Tibial artery (tissue), 4 donors: ENCODE results near the gene KLRC2.
A peak's percentile ranks its signal among the peaks of the same experiment; 100 is the strongest.
"Not testable (repeated sequence)": the region's sequence is repeated elsewhere in the genome, so short reads cannot be mapped to it uniquely, and the experiment has no call there.

Source experiments
- DNase-seq, 2 donors: peaks; one replicate each; pipeline ENCODE4 v3.0.0-alpha.2; 2019
- H3K27ac ChIP-seq, 2 donors: fragments of 200-600 bp; sonication (generic) in 1 of 2; 1 replicate in 1 of 2; 2 replicates in 1 of 2; pipeline ENCODE4 v1.5.1; 2018 to 2019; ENCODE audit warnings: mild to moderate bottlenecking in 1 of 2
- H3K27me3 ChIP-seq, 2 donors: fragments of 200-600 bp; sonication (generic) in 1 of 2; one replicate each; pipeline versions ENCODE4 v1.5.1 to v1.6.0; 2016 to 2019
- H3K36me3 ChIP-seq, 3 donors: fragments of 200-600 bp; sonication (generic) in 2 of 3; one replicate each; pipeline ENCODE4 v1.5.1; 2016 to 2019; ENCODE audit warnings: mild to moderate bottlenecking in 2 of 3
- H3K4me1 ChIP-seq, 4 donors: fragments of 200-600 bp; sonication (generic) in 2 of 4; 1 replicate in 3 of 4; 2 replicates in 1 of 4; pipeline ENCODE4 v1.5.1; 2016 to 2019
- H3K4me3 ChIP-seq, 2 donors: fragments of 200-600 bp; sonication (generic) in 1 of 2; 1 replicate in 1 of 2; 2 replicates in 1 of 2; pipeline ENCODE4 v1.5.1; 2018 to 2019; ENCODE audit warnings: mild to moderate bottlenecking in 2 of 2
- H3K9me3 ChIP-seq, 3 donors: fragments of 200-600 bp; sonication (generic) in 1 of 3; one replicate each; pipeline ENCODE4 v1.5.1; 2016 to 2019
- CTCF ChIP-seq, 2 experiments: fragments of 200-600 bp in 1 of 2; fragments of 450-650 bp in 1 of 2; IDR thresholded peaks; one replicate each; pipeline ENCODE4 v1.5.1; 2017 to 2019; ENCODE audit warnings: antibody characterized with exemption in 2 of 2, mild to moderate bottlenecking in 1 of 2, moderate library complexity in 1 of 2
- intact Hi-C: fragments of 100-400 bp; cut with DNase I; formaldehyde crosslinking; loops from one replicate; pipeline ENCODE4 v1.15.0; 2023; ENCODE audit warnings: low total_unique reads

The KLRC2 gene

GRCh38 chr12:10404798-10405197 lies 31.0 kb downstream of the KLRC2 start:
- intact Hi-C loops = no loop called here
- H3K27me3 ChIP-seq = no peaks in the 10 kb centered on the region
- H3K4me1 ChIP-seq = no peaks in the 10 kb centered on the region
- no peaks in the 10 kb centered on the region for H3K9me3 ChIP-seq
- no peak overlapping the region for H3K27ac ChIP-seq
- no peak for DNase-seq
- no peaks in the 10 kb centered on the region for H3K36me3 ChIP-seq
- TF ChIP-seq CTCF (IDR thresholded peaks at IDR 0.05) = no peak
- no peak overlapping the region for H3K4me3 ChIP-seq

DNA sequence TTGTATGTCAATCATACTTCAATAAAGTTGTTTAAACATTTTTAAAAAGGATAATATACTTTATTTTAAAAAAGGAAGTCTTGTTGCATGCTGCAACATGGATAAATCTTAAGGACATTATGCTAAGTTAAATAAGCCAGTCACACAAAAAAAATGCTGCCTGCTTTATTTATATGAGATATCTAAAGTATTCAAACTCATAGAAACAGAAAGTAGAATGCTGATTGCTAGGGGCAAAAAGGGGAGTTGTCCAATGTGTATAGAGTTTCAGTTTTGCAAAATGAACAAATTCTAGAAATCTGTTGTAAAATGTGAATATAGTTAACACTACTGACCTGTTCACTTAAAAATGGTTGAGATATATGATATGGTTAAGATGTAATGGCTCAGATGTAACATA lies 35.0 kb downstream of the KLRC2 start:
- Histone ChIP-seq H3K36me3 (no peaks in the 10 kb centered on the region), H3K27me3 (no peaks in the 10 kb centered on the region), H3K9me3 (no peaks in the 10 kb centered on the region), H3K4me3 (no peak overlapping the region), H3K4me1 (no peaks in the 10 kb centered on the region), H3K27ac (no peak overlapping the region)
- intact Hi-C loops = no loop called here
- TF ChIP-seq CTCF (IDR thresholded peaks at IDR 0.05) = no peak
- DNase-seq = no peak

DNA sequence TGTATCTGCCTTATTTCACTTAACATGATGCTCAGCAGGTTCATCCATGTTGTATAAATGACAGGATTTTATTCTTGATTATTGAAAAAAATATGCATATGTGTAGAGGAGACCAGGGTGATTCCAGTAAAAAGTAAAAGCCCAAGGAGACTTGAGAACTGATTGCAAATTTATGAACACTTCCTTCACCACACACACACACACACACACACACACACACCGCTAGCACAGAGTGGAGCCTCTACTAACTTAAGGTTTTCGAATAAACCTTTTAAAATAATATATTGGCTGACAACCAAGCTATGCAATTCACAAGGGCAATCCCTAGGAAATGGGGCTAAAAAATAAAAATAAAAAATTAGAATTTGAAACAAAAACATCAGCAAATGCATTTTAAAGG lies 37.6 kb downstream of the KLRC2 start:
- H3K4me3 ChIP-seq = no peak overlapping the region
- intact Hi-C loops = no loop called here
- no peaks in the 10 kb centered on the region for H3K4me1 ChIP-seq
- no peaks in the 10 kb centered on the region for H3K36me3 ChIP-seq
- no peak for TF ChIP-seq CTCF (IDR thresholded peaks at IDR 0.05)
- DNase-seq = no peak
- H3K9me3 ChIP-seq = no peaks in the 10 kb centered on the region
- H3K27ac ChIP-seq = no peak overlapping the region
- no peaks in the 10 kb centered on the region for H3K27me3 ChIP-seq

DNA sequence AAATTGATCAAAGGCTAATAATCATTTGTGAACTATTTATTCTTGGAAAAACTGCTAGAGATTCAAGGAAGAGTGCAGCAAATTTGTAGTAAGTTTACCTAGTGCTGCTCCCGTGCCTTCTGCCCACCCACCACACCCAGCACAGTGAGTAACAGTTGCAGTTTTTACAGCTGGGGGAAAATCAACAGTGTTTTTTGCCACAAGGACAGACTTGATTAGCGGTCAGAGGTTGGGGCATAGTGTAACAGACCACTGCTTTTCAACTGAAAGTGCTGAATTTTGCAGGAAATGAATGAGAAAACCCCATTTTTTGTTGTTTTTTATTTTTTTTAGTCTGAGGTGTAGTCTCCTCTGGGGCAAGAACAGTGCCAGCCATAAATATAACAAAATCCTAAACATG lies 38.5 kb downstream of the KLRC2 start:
- no peak for DNase-seq
- intact Hi-C loops = no loop called here
- no peak for TF ChIP-seq CTCF (IDR thresholded peaks at IDR 0.05)

DNA sequence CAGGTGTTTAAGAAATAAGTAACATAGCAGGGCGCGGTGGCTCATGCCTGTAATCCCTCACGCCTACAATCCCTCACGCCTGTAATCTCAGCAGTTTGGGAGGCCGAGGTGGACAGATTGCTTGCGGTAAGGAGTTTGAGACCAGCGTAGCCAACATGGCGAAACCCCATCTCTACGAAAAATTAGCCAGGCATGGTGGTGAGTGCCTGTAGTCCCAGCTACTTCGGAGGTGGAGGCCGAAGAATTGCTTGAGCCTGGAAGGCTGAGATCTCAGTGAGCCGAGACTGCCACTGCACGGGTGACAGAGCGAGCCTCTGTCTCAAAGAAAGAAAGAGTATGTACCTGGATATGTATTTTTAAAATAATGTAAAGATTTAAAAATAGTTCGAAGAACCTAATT lies 39.6 kb downstream of the KLRC2 start:
- H3K27ac ChIP-seq, H3K4me1 ChIP-seq, intact Hi-C loops, H3K9me3 ChIP-seq, H3K36me3 ChIP-seq, DNase-seq, H3K27me3 ChIP-seq, H3K4me3 ChIP-seq: not testable (repeated sequence)

More for the DNA sequence above, 38.5 kb downstream of the KLRC2 start:
- Histone ChIP-seq H3K4me3 (no peak overlapping the region), H3K36me3 (no peaks in the 10 kb centered on the region), H3K4me1 (peaks cover 0 to 3% (median 0%) of the 10 kb centered on the region in 4 donors), H3K9me3 (no peaks in the 10 kb centered on the region), H3K27me3 (no peaks in the 10 kb centered on the region), H3K27ac (no peak overlapping the region)

DNA sequence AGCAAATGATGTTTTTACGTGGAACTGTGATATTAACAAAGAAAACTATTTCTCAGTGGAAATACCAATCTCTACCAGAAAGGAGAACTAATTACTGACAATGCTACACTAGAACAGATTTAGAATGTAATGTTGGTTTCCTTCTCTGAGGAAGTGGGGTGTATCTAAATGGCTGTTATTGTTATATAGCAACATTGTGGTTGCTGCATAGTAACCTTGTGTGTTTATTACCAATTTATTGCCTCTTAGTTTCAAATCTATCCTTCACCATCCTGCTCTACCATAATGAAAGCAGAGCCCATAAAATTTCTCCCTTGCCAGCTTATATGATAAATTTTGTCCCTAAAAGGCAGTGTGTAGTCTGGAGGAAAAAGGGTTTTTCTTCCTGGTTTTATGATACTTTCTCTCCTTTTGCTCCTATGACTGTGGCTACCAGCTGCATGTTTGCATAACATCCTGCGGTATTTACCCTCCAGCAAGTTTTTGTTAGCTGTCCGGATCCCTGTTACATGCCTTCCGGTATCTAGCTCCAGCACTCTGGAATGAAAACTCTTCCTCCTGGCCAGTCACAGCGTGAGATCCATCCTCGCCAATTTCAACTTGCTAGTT lies 40.3 kb downstream of the KLRC2 start:
- intact Hi-C loops = no loop called here
- no peak for TF ChIP-seq CTCF (IDR thresholded peaks at IDR 0.05)
- Histone ChIP-seq H3K4me1 (peaks cover 0 to 8% (median 0%) of the 10 kb centered on the region in 4 donors), H3K4me3 (no peak overlapping the region), H3K36me3 (no peaks in the 10 kb centered on the region), H3K27me3 (no peaks in the 10 kb centered on the region), H3K9me3 (no peaks in the 10 kb centered on the region), H3K27ac (no peak overlapping the region)
- peak in 1 of 2 donors; percentile 25 for DNase-seq

- H3K4me3 ChIP-seq, H3K4me1 ChIP-seq, DNase-seq, H3K27me3 ChIP-seq, H3K36me3 ChIP-seq, intact Hi-C loops, H3K9me3 ChIP-seq, H3K27ac ChIP-seq: not testable (repeated sequence)
Observed at GRCh38 chr12:10394531-10395152, 41.2 kb downstream of the KLRC2 start.
